Kidney (tissue), 14 donors: ENCODE measurements around the gene TNFAIP3. TPM values are rescaled to one million over a fixed set of nuclear protein-coding genes. Genes with fewer than 3 reads are reported as not detected.

Source experiments
- DNase-seq, 5 donors: peaks; one replicate each; pipeline ENCODE4 v3.0.0-alpha.2; 2013 to 2020
- FAIRE-seq: peaks from 2 replicates; lab custom pipeline; 2012; peaks lifted over from hg19 to GRCh38; lab: Jason Lieb, UNC
- H3K27ac ChIP-seq, 2 donors: one replicate each; pipeline ENCODE4 v1.7.0; 2013; ENCODE audit warnings: low read depth in 2 of 2, low read length in 2 of 2, inconsistent platforms in 1 of 2
- H3K27me3 ChIP-seq: one replicate; pipeline ENCODE4 v1.7.1; 2013; ENCODE audit warnings: low read length, inconsistent platforms; ENCODE audit not compliant: control insufficient read depth, insufficient read depth
- H3K36me3 ChIP-seq, 3 donors: one replicate each; pipeline versions ENCODE4 v1.7.0 to v1.7.1; 2013; ENCODE audit warnings: low read length in 3 of 3, control low read depth in 1 of 3, inconsistent platforms in 1 of 3; ENCODE audit not compliant: insufficient read depth in 3 of 3, control insufficient read depth in 2 of 3
- H3K4me1 ChIP-seq, 3 donors: one replicate each; pipeline versions ENCODE4 v1.7.0 to v1.7.1; 2013; ENCODE audit warnings: low read length in 3 of 3, inconsistent platforms in 1 of 3, low read depth in 1 of 3; ENCODE audit not compliant: control insufficient read depth in 2 of 3, insufficient read depth in 2 of 3
- H3K4me3 ChIP-seq, 3 donors: one replicate each; pipeline versions ENCODE4 v1.7.0 to v1.8.1; 2013; ENCODE audit warnings: low read length in 3 of 3, control low read depth in 1 of 3, inconsistent platforms in 1 of 3
- H3K9ac ChIP-seq, 3 donors: one replicate each; pipeline versions ENCODE4 v1.7.0 to v1.7.1; 2013; ENCODE audit warnings: low read length in 3 of 3, control low read depth in 1 of 3, inconsistent platforms in 1 of 3
- H3K9me3 ChIP-seq, 3 donors: one replicate each; pipeline versions ENCODE4 v1.7.0 to v1.7.1; 2013; ENCODE audit warnings: low read length in 3 of 3, control low read depth in 1 of 3, inconsistent platforms in 1 of 3; ENCODE audit not compliant: control insufficient read depth in 2 of 3, insufficient read depth in 1 of 3
- intact Hi-C: fragments of 100-400 bp; cut with DNase I; formaldehyde crosslinking; loops from one replicate; pipeline ENCODE4 v1.11.1; 2022
- polyA plus RNA-seq: library from polyadenylated mRNA; stranded (reverse); fragments of 350-450 nt; fragmentation: Illumina TruSeq; extraction: RNeasy Lipid Tissue Mini Kit (QIAGEN cat#74804); gene quantifications from one replicate; pipeline ENCODE4 v1.2.3, GENCODE V29; 2014; ENCODE audit warnings: low read depth, low replicate concordance; ENCODE audit not compliant: insufficient read depth
- total RNA-seq: library from RNA; stranded (reverse); fragmentation: NEBNext Ultra II Directional; extraction: Animal tissue kit (Norgen Biotek cat#: 25700); gene quantifications from one replicate; pipeline ENCODE4 v1.2.1, GENCODE V29; 2021
- TF ChIP-seq, protein P1 (sequence below): IDR thresholded peaks from 3 replicates; pipeline ENCODE4 v1.5.1; 2012; ENCODE audit warnings: mild to moderate bottlenecking, moderate library complexity, borderline replicate concordance; ENCODE audit not compliant: insufficient read depth; ENCODE audit errors: extremely low read depth
- donor health status: control.
- donor health status: control.
- donor health status: control.
- donor health status: control.
- donor health status: control.
- donor health status: DM: yes; HTN: yes; CAD: no.
- donor health status: Normal renal cell carcinoma (clear cell type).

The TNFAIP3 gene
- total and polyA plus RNA-seq, 2 donors from 2014 or later, result 2.8 to 52.6 TPM

GRCh38 chr6:137912813-137913212 lies 45.8 kb downstream of the TNFAIP3 start:
- H3K36me3 ChIP-seq, result no peaks in the 10 kb centered on the region
- H3K27me3 ChIP-seq, result no peaks in the 10 kb centered on the region
- intact Hi-C loops, result no loop called here
- TF ChIP-seq, protein P1, sequence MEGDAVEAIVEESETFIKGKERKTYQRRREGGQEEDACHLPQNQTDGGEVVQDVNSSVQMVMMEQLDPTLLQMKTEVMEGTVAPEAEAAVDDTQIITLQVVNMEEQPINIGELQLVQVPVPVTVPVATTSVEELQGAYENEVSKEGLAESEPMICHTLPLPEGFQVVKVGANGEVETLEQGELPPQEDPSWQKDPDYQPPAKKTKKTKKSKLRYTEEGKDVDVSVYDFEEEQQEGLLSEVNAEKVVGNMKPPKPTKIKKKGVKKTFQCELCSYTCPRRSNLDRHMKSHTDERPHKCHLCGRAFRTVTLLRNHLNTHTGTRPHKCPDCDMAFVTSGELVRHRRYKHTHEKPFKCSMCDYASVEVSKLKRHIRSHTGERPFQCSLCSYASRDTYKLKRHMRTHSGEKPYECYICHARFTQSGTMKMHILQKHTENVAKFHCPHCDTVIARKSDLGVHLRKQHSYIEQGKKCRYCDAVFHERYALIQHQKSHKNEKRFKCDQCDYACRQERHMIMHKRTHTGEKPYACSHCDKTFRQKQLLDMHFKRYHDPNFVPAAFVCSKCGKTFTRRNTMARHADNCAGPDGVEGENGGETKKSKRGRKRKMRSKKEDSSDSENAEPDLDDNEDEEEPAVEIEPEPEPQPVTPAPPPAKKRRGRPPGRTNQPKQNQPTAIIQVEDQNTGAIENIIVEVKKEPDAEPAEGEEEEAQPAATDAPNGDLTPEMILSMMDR, result no peak
- H3K4me1 ChIP-seq, result no peaks in the 10 kb centered on the region
- FAIRE-seq (no peak), DNase-seq (no peak)
- H3K27ac ChIP-seq, result no peak overlapping the region
- H3K9ac ChIP-seq, result no peak overlapping the region
- no peak overlapping the region for H3K4me3 ChIP-seq
- H3K9me3 ChIP-seq, result peaks cover 0 to 4% (median 0%) of the 10 kb centered on the region in 3 donors

- Histone ChIP-seq H3K4me1 (no peaks in the 10 kb centered on the region), H3K4me3 (no peak overlapping the region), H3K36me3 (no peaks in the 10 kb centered on the region), H3K27me3 (no peaks in the 10 kb centered on the region), H3K27ac (no peak overlapping the region), H3K9me3 (peaks cover 0 to 4% (median 0%) of the 10 kb centered on the region in 3 donors), H3K9ac (no peak overlapping the region)
- intact Hi-C loops, result no loop called here
- FAIRE-seq (no peak), DNase-seq (no peak)
- TF ChIP-seq, protein P1, result no peak
Measured at GRCh38 chr6:137913434-137913833, 46.4 kb downstream of the TNFAIP3 start.

GRCh38 chr6:137913996-137914529 lies 47.0 kb downstream of the TNFAIP3 start:
- no peak for FAIRE-seq
- no peak for DNase-seq
- intact Hi-C loops, result no loop called here

More at GRCh38 chr6:137913996-137914529, 47.0 kb downstream of the TNFAIP3 start:
- Histone ChIP-seq H3K4me3 (no peak overlapping the region), H3K9ac (no peak overlapping the region), H3K9me3 (peaks cover 0 to 4% (median 0%) of the 10 kb centered on the region in 3 donors), H3K4me1 (no peaks in the 10 kb centered on the region), H3K27me3 (no peaks in the 10 kb centered on the region), H3K27ac (no peak overlapping the region), H3K36me3 (no peaks in the 10 kb centered on the region)
- TF ChIP-seq, protein P1, result no peak
